SK-N-SH treated with all-trans-retinoic acid at 6 μM for 48 hours (cell line): Measurements from ENCODE around the gene PPP3CA.

Experiments used
- ATAC-seq: fragments of 200-7000 bp; cut with Tn5 transposase; 3 replicates; pipeline ENCODE4 v1.9.1; 2020; ENCODE audit warnings: mild to moderate bottlenecking, moderate library complexity
- ARNTL ChIP-seq: fragments of 450-650 bp; formaldehyde crosslinking; IDR thresholded peaks from 2 replicates; pipeline ENCODE4 v1.5.0; 2020; ENCODE audit warnings: low read depth, mild to moderate bottlenecking, moderate library complexity, borderline replicate concordance
- BACH2 ChIP-seq: fragments of 250-450 bp; sonication (Bioruptor Pico); IDR thresholded peaks from 2 replicates; pipeline ENCODE4 v1.9.0; 2021; ENCODE audit warnings: mild to moderate bottlenecking, borderline replicate concordance
- CSDC2 ChIP-seq: fragments of 250-450 bp; sonication (Bioruptor Pico); IDR thresholded peaks from 2 replicates; pipeline ENCODE4 v1.5.0; 2020; ENCODE audit warnings: mild to moderate bottlenecking, moderate library complexity
- ESRRG ChIP-seq: fragments of 250-450 bp; sonication (Bioruptor Pico); IDR thresholded peaks from 2 replicates; pipeline ENCODE4 v1.6.1; 2021; ENCODE audit warnings: mild to moderate bottlenecking
- GLIS3 ChIP-seq: fragments of 250-450 bp; sonication (Bioruptor Pico); IDR thresholded peaks from 2 replicates; pipeline ENCODE4 v1.5.0; 2020; ENCODE audit warnings: mild to moderate bottlenecking, moderate library complexity
- ISL1 ChIP-seq: fragments of 250-450 bp; sonication (Bioruptor Pico); IDR thresholded peaks from 2 replicates; pipeline ENCODE4 v2.1.2; 2022; ENCODE audit warnings: mild to moderate bottlenecking, moderate library complexity
- OSR1 ChIP-seq: fragments of 250-450 bp; sonication (Bioruptor Pico); IDR thresholded peaks from 2 replicates; pipeline ENCODE4 v1.8.0; 2022; ENCODE audit warnings: moderate library complexity, mild to moderate bottlenecking, inconsistent platforms
- RARB ChIP-seq: fragments of 250-450 bp; sonication (Bioruptor Pico); IDR thresholded peaks from 2 replicates; pipeline ENCODE4 v1.8.0; 2021; ENCODE audit warnings: mild to moderate bottlenecking, moderate library complexity
- SNAI2 ChIP-seq: fragments of 250-450 bp; sonication (Bioruptor Pico); IDR thresholded peaks from 2 replicates; pipeline ENCODE4 v1.5.0; 2020; ENCODE audit warnings: mild to moderate bottlenecking, moderate library complexity
- TCF4 ChIP-seq: fragments of 250-450 bp; sonication (Bioruptor Pico); IDR thresholded peaks from 2 replicates; pipeline ENCODE4 v1.8.0; 2021; ENCODE audit warnings: mild to moderate bottlenecking, moderate library complexity, borderline replicate concordance
- TOX ChIP-seq: fragments of 250-450 bp; sonication (Bioruptor Pico); IDR thresholded peaks from 2 replicates; pipeline ENCODE4 v1.8.0; 2021; ENCODE audit warnings: mild to moderate bottlenecking, moderate library complexity, borderline replicate concordance
- ZC3H10 ChIP-seq: fragments of 250-450 bp; sonication (Bioruptor Pico); IDR thresholded peaks from 2 replicates; pipeline ENCODE4 v1.5.1; 2021; ENCODE audit warnings: mild to moderate bottlenecking, moderate library complexity
- ZFP3 ChIP-seq: fragments of 250-450 bp; sonication (Bioruptor Pico); IDR thresholded peaks from 2 replicates; pipeline ENCODE4 v1.5.0; 2020; ENCODE audit warnings: mild to moderate bottlenecking, moderate library complexity
- ZFP30 ChIP-seq: fragments of 450-650 bp; formaldehyde crosslinking; IDR thresholded peaks from 2 replicates; pipeline ENCODE4 v1.5.0; 2022; ENCODE audit warnings: mild to moderate bottlenecking, moderate library complexity
- ZNF565 ChIP-seq: fragments of 450-650 bp; formaldehyde crosslinking; conservative IDR thresholded peaks from 2 replicates; pipeline ENCODE4 v1.5.0; 2020; ENCODE audit warnings: low read depth, mild to moderate bottlenecking, moderate library complexity
- ZNF70 ChIP-seq: fragments of 450-650 bp; formaldehyde crosslinking; IDR thresholded peaks from 2 replicates; pipeline ENCODE4 v1.5.0; 2020; ENCODE audit warnings: mild to moderate bottlenecking, moderate library complexity
- ZNF8 ChIP-seq: fragments of 450-650 bp; formaldehyde crosslinking; IDR thresholded peaks from 2 replicates; pipeline ENCODE4 v1.5.0; 2020; ENCODE audit warnings: mild to moderate bottlenecking, moderate library complexity
- TF ChIP-seq, protein P1 (sequence below): fragments of 250-450 bp; sonication (Bioruptor Pico); IDR thresholded peaks from 2 replicates; pipeline ENCODE4 v1.5.1; 2021; ENCODE audit warnings: mild to moderate bottlenecking, moderate library complexity
- TF ChIP-seq, protein P2 (sequence below): fragments of 250-450 bp; sonication (Bioruptor Pico); IDR thresholded peaks from 2 replicates; pipeline ENCODE4 v1.5.1; 2020; ENCODE audit warnings: low read depth, mild to moderate bottlenecking, moderate library complexity
- TF ChIP-seq, protein P3 (sequence below): fragments of 250-450 bp; sonication (Bioruptor Pico); IDR thresholded peaks from 2 replicates; pipeline ENCODE4 v1.5.0; 2020; ENCODE audit warnings: mild to moderate bottlenecking, moderate library complexity
- TF ChIP-seq, protein P4 (sequence below): fragments of 250-450 bp; sonication (Bioruptor Pico); IDR thresholded peaks from 2 replicates; pipeline ENCODE4 v1.8.0; 2020; ENCODE audit warnings: mild to moderate bottlenecking, moderate library complexity, borderline replicate concordance
- TF ChIP-seq, protein P5 (sequence below): fragments of 250-450 bp; sonication (Bioruptor Pico); IDR thresholded peaks from 2 replicates; pipeline ENCODE4 v1.8.0; 2021; ENCODE audit warnings: low read depth, mild to moderate bottlenecking, moderate library complexity, borderline replicate concordance

The PPP3CA gene

DNA sequence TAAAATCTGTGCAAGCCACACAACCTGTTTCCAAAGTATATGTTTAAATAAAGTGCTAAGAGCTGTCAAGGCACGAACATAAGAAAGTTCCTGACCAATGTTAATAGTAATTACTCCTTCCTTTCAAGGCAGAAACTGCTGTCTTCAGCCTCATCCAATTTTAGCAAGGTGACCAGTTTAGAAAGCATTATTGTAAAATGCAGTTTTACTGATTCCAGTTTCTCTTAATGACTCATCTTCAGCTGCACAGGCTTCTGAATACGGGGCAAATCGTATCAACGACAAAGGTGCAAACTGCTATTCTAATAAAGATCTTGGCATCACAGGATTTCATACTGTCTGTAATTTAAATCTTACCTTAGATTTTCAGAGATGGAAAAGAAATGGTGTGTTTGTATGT is 87.5 kb downstream of the PPP3CA start:
- no peak for ATAC-seq
- no peak for TF ChIP-seq RARB (CRISPR knock-in tag)

DNA sequence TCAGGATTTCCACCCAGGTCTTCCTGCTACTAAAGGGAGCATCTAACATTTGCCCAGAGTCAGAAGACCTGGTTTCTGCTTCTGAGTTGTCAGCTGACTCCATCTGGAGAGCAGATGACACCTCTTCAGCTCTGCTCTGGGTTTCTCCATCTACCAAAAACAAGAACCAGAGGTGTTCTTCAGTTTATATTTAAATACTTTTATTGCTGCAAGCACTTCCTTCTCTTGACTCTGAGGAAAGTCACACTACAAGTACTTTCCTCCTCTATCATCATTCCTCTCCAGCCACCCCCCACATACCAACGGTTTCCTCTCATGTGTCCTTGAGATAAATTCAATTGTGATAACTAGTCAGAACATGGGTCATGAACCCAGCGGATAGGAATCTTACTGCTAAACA is 88.4 kb downstream of the PPP3CA start:
- no peak for TF ChIP-seq ZC3H10
- TF ChIP-seq TCF4, result no peak
- TF ChIP-seq, protein P1, sequence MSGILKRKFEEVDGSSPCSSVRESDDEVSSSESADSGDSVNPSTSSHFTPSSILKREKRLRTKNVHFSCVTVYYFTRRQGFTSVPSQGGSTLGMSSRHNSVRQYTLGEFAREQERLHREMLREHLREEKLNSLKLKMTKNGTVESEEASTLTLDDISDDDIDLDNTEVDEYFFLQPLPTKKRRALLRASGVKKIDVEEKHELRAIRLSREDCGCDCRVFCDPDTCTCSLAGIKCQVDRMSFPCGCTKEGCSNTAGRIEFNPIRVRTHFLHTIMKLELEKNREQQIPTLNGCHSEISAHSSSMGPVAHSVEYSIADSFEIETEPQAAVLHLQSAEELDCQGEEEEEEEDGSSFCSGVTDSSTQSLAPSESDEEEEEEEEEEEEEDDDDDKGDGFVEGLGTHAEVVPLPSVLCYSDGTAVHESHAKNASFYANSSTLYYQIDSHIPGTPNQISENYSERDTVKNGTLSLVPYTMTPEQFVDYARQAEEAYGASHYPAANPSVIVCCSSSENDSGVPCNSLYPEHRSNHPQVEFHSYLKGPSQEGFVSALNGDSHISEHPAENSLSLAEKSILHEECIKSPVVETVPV, result no peak
- TF ChIP-seq ZFP30 (CRISPR knock-in tag), result no peak
- no peak for TF ChIP-seq RARB (CRISPR knock-in tag)
- TF ChIP-seq, protein P2, sequence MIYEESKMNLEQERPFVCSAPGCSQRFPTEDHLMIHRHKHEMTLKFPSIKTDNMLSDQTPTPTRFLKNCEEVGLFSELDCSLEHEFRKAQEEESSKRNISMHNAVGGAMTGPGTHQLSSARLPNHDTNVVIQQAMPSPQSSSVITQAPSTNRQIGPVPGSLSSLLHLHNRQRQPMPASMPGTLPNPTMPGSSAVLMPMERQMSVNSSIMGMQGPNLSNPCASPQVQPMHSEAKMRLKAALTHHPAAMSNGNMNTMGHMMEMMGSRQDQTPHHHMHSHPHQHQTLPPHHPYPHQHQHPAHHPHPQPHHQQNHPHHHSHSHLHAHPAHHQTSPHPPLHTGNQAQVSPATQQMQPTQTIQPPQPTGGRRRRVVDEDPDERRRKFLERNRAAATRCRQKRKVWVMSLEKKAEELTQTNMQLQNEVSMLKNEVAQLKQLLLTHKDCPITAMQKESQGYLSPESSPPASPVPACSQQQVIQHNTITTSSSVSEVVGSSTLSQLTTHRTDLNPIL, result no peak
- no peak for TF ChIP-seq CSDC2 (CRISPR knock-in tag)
- no peak for TF ChIP-seq BACH2 (CRISPR knock-in tag)
- TF ChIP-seq GLIS3, result no peak
- TF ChIP-seq ESRRG (CRISPR knock-in tag), result no peak
- TF ChIP-seq ZFP3 (CRISPR knock-in tag), result no peak
- no peak for TF ChIP-seq ZNF8 (CRISPR knock-in tag)
- no peak for TF ChIP-seq OSR1 (CRISPR knock-in tag)
- no peak for TF ChIP-seq ZNF70 (CRISPR knock-in tag)
- TF ChIP-seq TOX (CRISPR knock-in tag), result no peak
- no peak for ATAC-seq

DNA sequence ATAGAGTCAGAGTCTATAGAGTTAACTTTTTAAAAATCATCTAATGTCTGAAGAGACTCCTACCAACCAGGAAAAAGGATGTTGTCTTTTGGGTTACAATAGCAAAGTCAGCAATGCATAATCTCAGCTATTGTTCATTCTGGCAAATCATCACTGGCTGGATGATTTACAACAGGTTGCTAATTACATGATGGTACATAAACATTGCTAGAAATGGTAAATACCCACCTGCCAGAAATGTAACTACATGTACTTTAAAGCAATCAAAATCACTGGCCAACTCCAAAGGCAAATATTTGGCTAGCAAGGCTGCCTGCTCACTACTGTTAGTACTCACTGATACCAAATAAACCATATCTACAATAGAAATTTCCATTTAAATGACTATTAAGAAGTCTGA is 91.1 kb downstream of the PPP3CA start:
- ATAC-seq, result no peak
- TF ChIP-seq BACH2 (CRISPR knock-in tag), result no peak
- no peak for TF ChIP-seq ZNF8 (CRISPR knock-in tag)
- no peak for TF ChIP-seq TCF4
- no peak for TF ChIP-seq ARNTL (CRISPR knock-in tag)
- no peak for TF ChIP-seq ISL1 (CRISPR knock-in tag)
- TF ChIP-seq, protein P2, result no peak
- TF ChIP-seq, protein P1, result no peak
- TF ChIP-seq ESRRG (CRISPR knock-in tag), result no peak
- no peak for TF ChIP-seq ZFP3 (CRISPR knock-in tag)
- TF ChIP-seq, protein P3, sequence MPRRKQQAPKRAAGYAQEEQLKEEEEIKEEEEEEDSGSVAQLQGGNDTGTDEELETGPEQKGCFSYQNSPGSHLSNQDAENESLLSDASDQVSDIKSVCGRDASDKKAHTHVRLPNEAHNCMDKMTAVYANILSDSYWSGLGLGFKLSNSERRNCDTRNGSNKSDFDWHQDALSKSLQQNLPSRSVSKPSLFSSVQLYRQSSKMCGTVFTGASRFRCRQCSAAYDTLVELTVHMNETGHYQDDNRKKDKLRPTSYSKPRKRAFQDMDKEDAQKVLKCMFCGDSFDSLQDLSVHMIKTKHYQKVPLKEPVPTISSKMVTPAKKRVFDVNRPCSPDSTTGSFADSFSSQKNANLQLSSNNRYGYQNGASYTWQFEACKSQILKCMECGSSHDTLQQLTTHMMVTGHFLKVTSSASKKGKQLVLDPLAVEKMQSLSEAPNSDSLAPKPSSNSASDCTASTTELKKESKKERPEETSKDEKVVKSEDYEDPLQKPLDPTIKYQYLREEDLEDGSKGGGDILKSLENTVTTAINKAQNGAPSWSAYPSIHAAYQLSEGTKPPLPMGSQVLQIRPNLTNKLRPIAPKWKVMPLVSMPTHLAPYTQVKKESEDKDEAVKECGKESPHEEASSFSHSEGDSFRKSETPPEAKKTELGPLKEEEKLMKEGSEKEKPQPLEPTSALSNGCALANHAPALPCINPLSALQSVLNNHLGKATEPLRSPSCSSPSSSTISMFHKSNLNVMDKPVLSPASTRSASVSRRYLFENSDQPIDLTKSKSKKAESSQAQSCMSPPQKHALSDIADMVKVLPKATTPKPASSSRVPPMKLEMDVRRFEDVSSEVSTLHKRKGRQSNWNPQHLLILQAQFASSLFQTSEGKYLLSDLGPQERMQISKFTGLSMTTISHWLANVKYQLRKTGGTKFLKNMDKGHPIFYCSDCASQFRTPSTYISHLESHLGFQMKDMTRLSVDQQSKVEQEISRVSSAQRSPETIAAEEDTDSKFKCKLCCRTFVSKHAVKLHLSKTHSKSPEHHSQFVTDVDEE, result no peak
- TF ChIP-seq RARB (CRISPR knock-in tag), result no peak
- TF ChIP-seq CSDC2 (CRISPR knock-in tag), result no peak
- no peak for TF ChIP-seq SNAI2 (CRISPR knock-in tag)
- no peak for TF ChIP-seq ZFP30 (CRISPR knock-in tag)
- no peak for TF ChIP-seq ZC3H10
- TF ChIP-seq OSR1 (CRISPR knock-in tag), result no peak
- TF ChIP-seq ZNF70 (CRISPR knock-in tag), result no peak
- TF ChIP-seq ZNF565 (CRISPR knock-in tag), result no peak

DNA sequence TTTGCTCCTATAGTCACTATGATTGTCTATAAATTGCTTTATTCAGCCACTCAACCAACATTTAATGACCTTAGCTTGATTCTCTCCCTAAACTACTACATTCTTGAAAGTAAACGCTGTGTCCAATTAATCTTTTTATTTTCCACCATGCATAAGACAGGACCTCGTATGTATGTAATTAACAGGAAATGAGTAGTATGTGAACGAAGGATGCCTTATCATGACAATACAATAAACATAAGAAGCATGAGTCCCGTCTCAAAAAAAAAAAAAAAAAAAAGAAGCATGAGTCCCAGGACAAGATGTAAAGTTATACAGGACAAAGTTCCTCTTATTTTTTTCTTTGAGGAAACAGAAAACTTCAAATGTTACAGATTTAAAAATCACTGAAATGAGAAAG is 92.5 kb downstream of the PPP3CA start:
- ATAC-seq, result no peak
- TF ChIP-seq OSR1 (CRISPR knock-in tag) (no peak), ZNF70 (CRISPR knock-in tag) (no peak), TOX (CRISPR knock-in tag) (no peak), ZC3H10 (no peak), ZFP3 (CRISPR knock-in tag) (no peak), CSDC2 (CRISPR knock-in tag) (no peak), SNAI2 (CRISPR knock-in tag) (no peak), GLIS3 (no peak), ZNF565 (CRISPR knock-in tag) (no peak), ZNF8 (CRISPR knock-in tag) (no peak), ESRRG (CRISPR knock-in tag) (no peak), TCF4 (no peak)
- TF ChIP-seq, protein P4, sequence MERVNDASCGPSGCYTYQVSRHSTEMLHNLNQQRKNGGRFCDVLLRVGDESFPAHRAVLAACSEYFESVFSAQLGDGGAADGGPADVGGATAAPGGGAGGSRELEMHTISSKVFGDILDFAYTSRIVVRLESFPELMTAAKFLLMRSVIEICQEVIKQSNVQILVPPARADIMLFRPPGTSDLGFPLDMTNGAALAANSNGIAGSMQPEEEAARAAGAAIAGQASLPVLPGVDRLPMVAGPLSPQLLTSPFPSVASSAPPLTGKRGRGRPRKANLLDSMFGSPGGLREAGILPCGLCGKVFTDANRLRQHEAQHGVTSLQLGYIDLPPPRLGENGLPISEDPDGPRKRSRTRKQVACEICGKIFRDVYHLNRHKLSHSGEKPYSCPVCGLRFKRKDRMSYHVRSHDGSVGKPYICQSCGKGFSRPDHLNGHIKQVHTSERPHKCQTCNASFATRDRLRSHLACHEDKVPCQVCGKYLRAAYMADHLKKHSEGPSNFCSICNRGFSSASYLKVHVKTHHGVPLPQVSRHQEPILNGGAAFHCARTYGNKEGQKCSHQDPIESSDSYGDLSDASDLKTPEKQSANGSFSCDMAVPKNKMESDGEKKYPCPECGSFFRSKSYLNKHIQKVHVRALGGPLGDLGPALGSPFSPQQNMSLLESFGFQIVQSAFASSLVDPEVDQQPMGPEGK (CRISPR knock-in tag), result no peak
- TF ChIP-seq, protein P5, sequence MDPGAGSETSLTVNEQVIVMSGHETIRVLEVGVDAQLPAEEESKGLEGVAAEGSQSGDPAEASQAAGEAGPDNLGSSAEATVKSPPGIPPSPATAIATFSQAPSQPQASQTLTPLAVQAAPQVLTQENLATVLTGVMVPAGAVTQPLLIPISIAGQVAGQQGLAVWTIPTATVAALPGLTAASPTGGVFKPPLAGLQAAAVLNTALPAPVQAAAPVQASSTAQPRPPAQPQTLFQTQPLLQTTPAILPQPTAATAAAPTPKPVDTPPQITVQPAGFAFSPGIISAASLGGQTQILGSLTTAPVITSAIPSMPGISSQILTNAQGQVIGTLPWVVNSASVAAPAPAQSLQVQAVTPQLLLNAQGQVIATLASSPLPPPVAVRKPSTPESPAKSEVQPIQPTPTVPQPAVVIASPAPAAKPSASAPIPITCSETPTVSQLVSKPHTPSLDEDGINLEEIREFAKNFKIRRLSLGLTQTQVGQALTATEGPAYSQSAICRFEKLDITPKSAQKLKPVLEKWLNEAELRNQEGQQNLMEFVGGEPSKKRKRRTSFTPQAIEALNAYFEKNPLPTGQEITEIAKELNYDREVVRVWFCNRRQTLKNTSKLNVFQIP (CRISPR knock-in tag), result no peak
